HG03196 (cell line): Measurements from ENCODE around the gene ADPRHL1.

Experiments used
- ATAC-seq: cut with Tn5 transposase; IDR thresholded peaks from one replicate; pipeline ENCODE4 v1.9.1; 2021; ENCODE audit not compliant: unreplicated experiment

The ADPRHL1 gene

GRCh38 chr13:113433391-113433916 lies 19.8 kb downstream of the ADPRHL1 start:
- no peak for ATAC-seq

GRCh38 chr13:113432506-113433270 lies 20.6 kb downstream of the ADPRHL1 start:
- no peak for ATAC-seq

GRCh38 chr13:113431171-113431570 lies 22.1 kb downstream of the ADPRHL1 start:
- no peak for ATAC-seq

- no peak for ATAC-seq
Observed at GRCh38 chr13:113430378-113431110, 22.7 kb downstream of the ADPRHL1 start.

- no peak for ATAC-seq
Observed at GRCh38 chr13:113429608-113429985, 23.7 kb downstream of the ADPRHL1 start.

- ATAC-seq: no peak
Observed at GRCh38 chr13:113428871-113429607, 24.2 kb downstream of the ADPRHL1 start.

- ATAC-seq: no peak
Observed at GRCh38 chr13:113428469-113428865, 24.8 kb downstream of the ADPRHL1 start.

- no peak for ATAC-seq
Observed at GRCh38 chr13:113427562-113428468, 25.5 kb downstream of the ADPRHL1 start.

GRCh38 chr13:113426591-113426986 lies 26.7 kb downstream of the ADPRHL1 start:
- no peak for ATAC-seq

GRCh38 chr13:113425941-113426590 lies 27.2 kb downstream of the ADPRHL1 start:
- ATAC-seq: no peak

GRCh38 chr13:113423520-113424163 lies 29.6 kb downstream of the ADPRHL1 start:
- no peak for ATAC-seq

- ATAC-seq: no peak
Observed at GRCh38 chr13:113422807-113423519, 30.3 kb downstream of the ADPRHL1 start.

- no peak for ATAC-seq
Observed at GRCh38 chr13:113421673-113422270, 31.5 kb downstream of the ADPRHL1 start.

GRCh38 chr13:113420833-113421600 lies 32.3 kb downstream of the ADPRHL1 start:
- ATAC-seq: no peak

- ATAC-seq: no peak
Observed at GRCh38 chr13:113420232-113420631, 33.1 kb downstream of the ADPRHL1 start.

- ATAC-seq: no peak
Observed at GRCh38 chr13:113419531-113420193, 33.6 kb downstream of the ADPRHL1 start.

GRCh38 chr13:113418722-113419049 lies 34.6 kb downstream of the ADPRHL1 start:
- ATAC-seq: no peak
